ENCODE data around the gene EIF3L.

EIF3L gene

DNA sequence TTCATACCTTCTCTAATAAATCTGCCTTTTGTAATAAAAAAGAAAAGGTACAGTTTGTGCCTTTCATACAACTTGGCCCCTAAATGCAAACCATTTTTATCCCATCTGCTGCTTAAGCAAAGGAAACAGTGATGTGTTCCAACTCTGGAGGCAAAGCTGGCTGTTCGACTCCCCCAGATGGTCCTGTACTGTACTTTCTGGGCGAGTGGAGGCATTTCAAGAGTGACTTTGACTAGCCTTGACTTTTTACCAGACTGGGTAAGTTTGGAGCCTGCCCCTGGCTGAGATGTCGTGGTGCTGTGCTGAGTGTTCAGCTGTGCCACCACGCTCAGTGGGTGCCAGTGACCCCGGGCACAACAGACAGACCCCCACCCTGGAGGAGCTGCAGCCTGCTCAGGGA lies 67.1 kb downstream of the EIF3L start:
- TF ChIP-seq GATA3 (IDR thresholded peaks at IDR 0.05; ENCODE audit: low read depth, low read length) = no peak
- no peak for TF ChIP-seq GATA2 (IDR thresholded peaks at IDR 0.05; ENCODE audit: low read depth, low read length)

DNA sequence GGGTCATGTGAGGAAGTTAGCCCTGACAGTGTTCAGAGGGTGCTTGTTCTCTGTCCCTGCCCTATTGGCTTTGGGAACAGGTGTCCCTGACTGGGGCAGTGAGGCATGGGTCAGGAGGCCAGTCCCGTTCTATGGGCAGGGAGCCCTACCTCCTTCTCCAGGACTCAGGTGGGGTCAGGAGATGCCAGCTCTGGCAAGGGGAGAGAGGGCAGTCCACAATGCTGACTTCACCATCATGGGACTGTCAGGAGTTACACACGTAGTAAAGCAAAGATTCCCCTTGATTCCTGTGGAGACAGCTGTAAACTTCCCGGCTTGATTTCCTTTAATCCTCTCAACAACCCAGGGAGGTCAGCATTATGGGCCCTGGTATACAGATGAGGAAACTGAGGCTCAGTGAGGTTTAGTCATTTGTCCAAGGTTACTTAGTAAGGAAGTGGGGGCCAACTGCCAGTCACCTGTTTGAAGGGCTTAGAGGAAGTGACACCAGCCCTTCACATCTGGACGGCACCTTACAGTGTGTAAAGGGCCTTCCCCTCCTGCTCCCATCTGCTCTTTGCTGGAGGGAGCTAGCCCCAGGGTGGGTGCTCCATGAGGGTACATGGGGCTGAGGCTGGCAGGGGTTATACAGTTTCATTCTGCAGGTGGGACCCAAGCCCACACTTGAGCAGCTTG lies 68.8 kb downstream of the EIF3L start:
- TF ChIP-seq GATA2 (IDR thresholded peaks at IDR 0.05; ENCODE audit: low read depth, low read length) = no peak
- TF ChIP-seq GATA3 (IDR thresholded peaks at IDR 0.05; ENCODE audit: low read depth, low read length) = no peak

DNA sequence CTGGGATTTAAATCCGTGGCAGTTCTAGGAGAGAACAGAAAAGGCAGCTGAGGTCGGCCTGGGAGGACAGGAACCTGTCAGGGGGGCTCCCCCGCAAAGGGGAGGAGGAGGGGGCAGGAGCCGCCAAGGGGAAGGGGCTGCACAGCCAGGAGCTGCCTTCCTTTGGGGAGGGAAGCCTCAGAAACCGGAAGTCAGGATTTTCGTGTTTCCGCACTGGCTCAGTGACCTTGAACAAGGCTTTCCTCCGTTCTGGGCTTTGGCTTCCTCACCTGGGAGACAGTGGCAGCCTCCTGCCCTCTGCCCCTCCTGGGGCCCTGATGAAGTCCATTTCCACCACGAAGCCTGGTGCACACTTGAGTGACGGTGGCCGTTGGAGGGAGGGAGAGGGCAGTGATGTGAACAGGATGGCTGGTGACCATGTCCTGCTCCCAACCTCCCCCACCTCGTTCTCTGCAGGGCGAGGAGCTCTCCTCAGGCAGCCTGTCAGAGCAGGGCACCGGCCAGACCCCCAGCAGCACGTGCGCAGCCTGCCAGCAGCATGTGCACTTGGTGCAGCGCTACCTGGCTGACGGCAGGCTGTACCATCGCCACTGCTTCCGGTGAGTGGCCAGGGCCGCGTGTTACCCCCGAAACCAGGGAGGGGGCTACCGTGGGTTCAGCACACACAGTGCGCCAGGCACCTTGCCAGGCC lies 69.5 kb downstream of the EIF3L start:
- TF ChIP-seq GATA2 (IDR thresholded peaks at IDR 0.05; ENCODE audit: low read depth, low read length) = no peak
- TF ChIP-seq GATA3 (IDR thresholded peaks at IDR 0.05; ENCODE audit: low read depth, low read length) = no peak

DNA sequence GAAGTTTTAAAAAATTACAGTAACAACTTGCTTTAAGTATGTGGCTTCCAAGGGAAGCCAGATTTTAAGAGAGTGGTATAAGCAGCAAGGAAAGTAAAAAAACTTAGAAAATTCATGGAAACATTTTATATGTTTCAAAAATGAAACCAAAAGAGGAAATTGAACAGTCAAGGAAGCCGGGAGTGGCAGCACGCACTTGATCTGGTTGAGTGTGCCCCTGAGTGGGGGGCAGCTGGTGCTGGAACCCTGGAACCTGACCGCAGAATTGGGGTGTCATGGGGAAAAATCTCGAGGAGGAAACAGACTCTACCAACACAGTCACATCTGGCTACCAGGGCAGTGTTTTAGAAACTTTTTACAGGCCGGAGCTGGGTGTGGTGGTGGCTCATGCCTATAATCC lies 70.9 kb downstream of the EIF3L start:
- TF ChIP-seq GATA2 (IDR thresholded peaks at IDR 0.05; ENCODE audit: low read depth, low read length) (no peak), GATA3 (IDR thresholded peaks at IDR 0.05; ENCODE audit: low read depth, low read length) (no peak)

DNA sequence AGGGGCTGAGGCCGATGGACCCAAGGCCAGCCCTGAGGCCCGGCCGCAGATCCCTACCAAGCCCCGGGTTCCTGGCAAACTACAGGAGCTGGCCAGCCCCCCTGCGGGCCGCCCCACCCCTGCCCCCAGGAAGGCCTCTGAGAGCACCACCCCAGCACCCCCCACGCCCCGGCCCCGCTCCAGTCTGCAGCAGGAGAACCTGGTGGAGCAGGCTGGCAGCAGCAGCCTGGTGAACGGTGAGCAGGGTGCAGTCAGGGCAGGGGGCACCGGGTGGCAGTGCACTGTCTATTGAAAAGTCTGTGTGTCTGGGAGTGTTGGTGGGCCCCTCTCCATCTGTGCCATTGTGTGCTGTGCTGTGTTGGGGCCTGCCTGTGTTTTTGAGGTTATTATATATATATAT lies 73.0 kb downstream of the EIF3L start:
- TF ChIP-seq GATA2 (IDR thresholded peaks at IDR 0.05; ENCODE audit: low read depth, low read length) (no peak), GATA3 (IDR thresholded peaks at IDR 0.05; ENCODE audit: low read depth, low read length) (no peak)

DNA sequence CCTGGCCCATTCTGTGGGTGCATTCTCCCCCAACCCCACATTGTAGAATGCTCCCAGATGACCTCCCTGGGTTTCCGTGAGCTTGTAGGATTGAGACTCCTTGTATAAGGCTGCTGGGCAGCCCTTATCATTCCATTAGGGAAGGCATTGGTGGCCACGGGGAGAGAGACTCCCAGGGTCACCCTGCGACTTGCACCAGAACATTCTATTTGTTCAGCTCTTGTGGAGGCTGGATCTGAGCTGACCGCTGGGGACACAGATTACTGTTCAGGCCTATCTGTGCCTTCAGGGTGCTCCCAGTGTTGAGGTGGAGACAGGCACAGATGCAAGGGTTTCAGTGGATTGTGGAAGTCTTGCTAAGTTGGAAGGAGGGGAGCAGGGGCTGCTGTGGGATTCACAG lies 74.7 kb downstream of the EIF3L start:
- TF ChIP-seq GATA2 (IDR thresholded peaks at IDR 0.05; ENCODE audit: low read depth, low read length) (no peak), GATA3 (IDR thresholded peaks at IDR 0.05; ENCODE audit: low read depth, low read length) (no peak)

DNA sequence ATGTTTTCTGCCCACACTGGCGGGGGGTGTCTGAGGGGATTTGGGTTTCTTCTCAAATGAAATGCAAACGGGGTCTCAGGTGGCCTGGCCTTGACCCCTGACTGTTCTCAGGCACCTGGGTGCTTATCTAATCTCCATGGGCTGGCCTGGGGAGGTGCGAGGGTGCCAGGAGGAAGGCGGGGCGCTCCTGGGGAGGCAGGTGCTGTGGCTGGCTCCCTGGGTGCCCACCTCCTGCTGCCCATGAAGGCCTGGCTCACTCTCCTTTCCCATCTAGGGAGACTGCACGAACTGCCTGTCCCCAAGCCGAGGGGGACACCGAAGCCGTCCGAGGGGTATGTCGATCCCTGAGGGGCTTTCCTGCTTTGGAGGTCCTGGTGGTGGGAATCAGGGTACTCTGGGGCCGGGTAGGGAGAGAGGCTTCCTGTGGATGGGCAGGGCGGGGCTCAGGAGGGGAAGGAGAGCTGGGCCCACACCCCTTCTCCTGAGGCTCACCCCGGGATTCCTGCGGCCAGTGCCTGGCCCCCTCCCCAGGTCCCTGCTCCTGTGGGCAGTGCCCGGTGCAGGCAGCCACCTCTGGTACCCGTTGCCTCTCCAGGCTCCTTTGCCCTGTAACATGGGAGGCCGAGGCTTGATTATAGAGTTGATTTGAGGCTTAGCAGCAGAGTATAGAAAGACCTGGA lies 75.3 kb downstream of the EIF3L start:
- TF ChIP-seq GATA3 (IDR thresholded peaks at IDR 0.05; ENCODE audit: low read depth, low read length) = no peak
- no peak for TF ChIP-seq GATA2 (IDR thresholded peaks at IDR 0.05; ENCODE audit: low read depth, low read length)

DNA sequence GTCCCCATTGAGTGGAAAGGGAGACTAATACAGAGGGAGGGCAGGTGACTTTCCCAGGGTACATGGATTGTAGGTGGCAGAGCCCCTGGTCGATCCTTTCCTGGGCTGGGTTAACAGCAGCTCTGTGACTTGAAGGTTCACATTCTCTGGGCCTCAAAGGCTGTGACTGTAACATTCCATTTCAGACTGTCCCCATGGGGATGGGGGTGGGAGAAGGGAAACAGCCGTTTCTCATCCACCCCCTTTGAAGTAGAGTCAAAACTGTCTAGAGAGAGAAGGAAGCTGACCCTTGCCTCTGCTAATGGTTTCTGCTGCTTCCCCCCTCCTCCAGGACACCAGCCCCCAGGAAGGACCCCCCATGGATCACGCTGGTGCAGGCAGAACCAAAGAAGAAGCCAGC lies 76.1 kb downstream of the EIF3L start:
- TF ChIP-seq GATA3 (IDR thresholded peaks at IDR 0.05; ENCODE audit: low read depth, low read length) (no peak), GATA2 (IDR thresholded peaks at IDR 0.05; ENCODE audit: low read depth, low read length) (no peak)

DNA sequence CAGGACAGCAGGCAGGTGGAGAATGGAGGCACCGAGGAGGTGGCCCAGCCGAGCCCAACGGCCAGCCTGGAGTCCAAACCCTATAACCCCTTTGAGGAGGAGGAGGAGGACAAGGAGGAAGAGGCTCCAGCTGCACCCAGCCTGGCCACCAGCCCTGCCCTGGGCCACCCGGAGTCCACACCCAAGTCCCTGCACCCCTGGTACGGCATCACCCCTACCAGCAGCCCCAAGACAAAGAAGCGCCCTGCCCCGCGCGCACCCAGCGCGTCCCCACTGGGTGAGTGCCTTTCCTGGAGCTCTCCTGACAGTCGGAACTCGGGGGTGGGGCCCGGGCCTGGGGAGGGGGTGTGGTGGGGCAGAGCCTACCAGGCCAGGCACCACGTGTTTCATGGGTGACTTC lies 76.5 kb downstream of the EIF3L start:
- TF ChIP-seq GATA2 (IDR thresholded peaks at IDR 0.05; ENCODE audit: low read depth, low read length) (no peak), GATA3 (IDR thresholded peaks at IDR 0.05; ENCODE audit: low read depth, low read length) (no peak)

DNA sequence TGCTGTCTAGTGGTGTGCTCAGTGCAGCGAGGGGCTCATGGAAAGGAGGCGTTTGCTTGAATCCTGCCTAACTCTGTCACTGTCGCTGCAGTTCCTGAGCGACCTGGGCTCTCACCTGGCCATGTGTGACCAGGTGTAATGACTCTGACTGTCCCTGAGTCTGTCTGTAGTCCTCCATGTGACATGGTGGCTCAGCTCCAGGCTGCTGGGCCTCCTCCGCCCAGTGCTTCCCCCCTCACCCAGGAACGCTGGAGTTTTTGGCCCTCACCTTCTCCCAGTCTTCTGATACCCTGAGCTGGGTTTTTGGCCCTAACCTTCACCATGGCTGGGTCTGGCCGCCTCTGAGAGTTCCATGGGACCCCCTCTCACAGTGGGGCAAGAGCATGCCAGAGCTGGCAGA lies 77.1 kb downstream of the EIF3L start:
- TF ChIP-seq GATA3 (IDR thresholded peaks at IDR 0.05; ENCODE audit: low read depth, low read length) = no peak
- TF ChIP-seq GATA2 (IDR thresholded peaks at IDR 0.05; ENCODE audit: low read depth, low read length) = no peak

DNA sequence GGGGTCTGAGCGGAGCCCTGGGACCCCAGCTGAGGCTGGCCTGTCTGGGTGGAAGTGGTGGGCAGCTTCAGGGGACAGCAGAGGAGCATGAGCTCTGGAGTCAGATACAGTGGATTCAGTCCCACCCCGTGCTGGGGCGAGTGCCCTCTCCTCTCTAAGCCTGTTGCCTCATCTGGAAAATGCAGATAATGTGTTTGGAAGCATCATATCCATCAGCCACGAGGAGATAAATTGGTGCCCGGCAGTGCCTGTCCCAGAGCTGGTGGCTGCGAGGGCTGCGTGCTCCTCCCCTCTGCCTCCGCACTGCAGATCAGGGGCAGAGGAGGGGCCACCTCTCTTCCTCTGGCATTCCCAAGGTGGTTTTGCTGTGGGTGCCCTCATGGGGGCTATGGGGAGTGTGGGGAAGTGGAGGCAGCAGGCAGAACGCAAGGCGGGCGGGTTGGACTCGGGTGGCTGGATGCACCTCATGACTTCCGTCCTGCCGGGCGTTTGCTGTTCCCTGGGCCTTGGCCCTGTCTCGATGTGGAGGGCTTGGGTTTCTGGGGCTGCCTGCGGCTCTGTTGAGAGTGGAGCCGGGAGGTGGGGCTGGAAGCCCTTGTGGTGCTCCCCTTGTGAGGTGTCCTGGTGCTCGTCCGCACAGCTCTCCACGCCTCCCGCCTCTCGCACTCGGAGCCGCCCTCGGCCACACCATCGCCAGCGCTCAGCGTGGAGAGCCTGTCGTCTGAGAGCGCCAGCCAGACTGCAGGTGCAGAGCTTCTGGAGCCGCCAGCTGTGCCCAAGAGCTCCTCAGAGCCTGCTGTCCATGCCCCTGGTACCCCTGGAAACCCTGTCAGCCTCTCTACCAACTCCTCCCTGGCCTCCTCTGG lies 77.8 kb downstream of the EIF3L start:
- TF ChIP-seq GATA2 (IDR thresholded peaks at IDR 0.05; ENCODE audit: low read depth, low read length) (no peak), GATA3 (IDR thresholded peaks at IDR 0.05; ENCODE audit: low read depth, low read length) (no peak)

DNA sequence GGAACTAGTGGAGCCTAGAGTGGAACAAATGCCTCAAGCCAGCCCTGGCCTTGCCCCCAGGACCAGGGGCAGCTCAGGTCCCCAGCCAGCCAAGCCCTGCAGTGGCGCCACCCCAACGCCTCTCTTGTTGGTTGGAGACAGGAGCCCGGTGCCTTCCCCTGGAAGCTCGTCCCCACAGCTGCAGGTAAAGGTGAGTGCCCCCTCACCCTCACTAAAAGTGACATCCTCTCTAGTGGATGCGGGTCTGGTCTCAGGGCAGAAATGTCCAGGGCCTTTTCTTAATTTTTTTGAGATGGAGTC lies 78.4 kb downstream of the EIF3L start:
- TF ChIP-seq GATA2 (IDR thresholded peaks at IDR 0.05; ENCODE audit: low read depth, low read length) (no peak), GATA3 (IDR thresholded peaks at IDR 0.05; ENCODE audit: low read depth, low read length) (no peak)

DNA sequence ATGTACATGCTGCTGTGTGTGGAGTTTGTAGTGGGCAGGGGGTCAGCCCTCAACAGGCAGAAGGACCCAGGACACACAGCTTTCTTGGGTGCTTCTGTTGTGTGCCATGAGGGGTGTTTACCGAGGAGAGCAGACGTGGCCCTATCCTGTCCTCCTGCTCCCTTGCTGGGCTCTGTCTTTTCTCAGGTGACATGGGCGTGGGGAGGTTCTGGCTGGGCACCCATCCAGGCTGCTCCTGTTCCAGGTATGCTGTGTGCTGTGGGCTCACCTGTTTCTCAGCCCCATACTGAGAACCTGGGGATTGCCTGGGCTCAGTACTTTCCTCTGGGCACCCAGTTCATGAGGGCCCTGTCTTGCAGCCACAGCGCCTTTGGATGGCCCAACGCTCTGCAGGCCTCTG lies 80.2 kb downstream of the EIF3L start:
- TF ChIP-seq GATA3 (IDR thresholded peaks at IDR 0.05; ENCODE audit: low read depth, low read length) (no peak), GATA2 (IDR thresholded peaks at IDR 0.05; ENCODE audit: low read depth, low read length) (no peak)

DNA sequence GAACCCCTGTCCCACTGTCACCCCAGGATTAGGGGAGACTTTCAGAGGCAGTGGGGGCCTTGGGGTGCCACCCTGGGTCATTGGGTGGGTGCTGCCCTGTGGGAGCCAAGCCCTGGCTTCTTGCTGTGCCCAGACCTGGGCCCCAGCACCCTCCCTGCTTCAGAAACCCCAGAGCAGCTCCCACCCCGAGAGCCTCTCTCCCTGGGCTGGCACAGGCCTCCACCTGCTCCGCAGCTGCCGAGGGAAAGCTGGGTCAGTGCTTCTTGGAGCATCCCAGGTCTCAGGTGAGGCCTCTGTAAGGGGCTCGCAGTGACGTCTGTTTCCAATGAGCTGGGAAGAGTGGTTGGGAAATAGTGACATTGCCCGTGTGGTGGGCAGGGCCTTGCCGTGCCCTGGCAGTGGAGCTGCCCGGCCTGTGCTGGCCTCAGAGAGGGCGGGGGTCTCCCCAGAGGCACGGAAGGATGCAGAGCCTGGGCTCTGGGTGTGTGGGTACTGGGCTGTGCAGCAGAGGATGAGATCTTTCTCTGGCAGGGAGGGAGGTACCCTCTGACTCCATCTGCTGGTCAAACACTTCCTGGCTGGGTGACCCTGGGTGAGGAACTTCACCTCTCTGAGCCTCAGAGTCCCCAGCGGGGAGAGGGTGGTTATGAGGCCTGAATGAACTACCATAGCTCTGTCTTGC lies 81.2 kb downstream of the EIF3L start:
- TF ChIP-seq GATA3 (IDR thresholded peaks at IDR 0.05; ENCODE audit: low read depth, low read length) (no peak), GATA2 (IDR thresholded peaks at IDR 0.05; ENCODE audit: low read depth, low read length) (no peak)

Data from SH-SY5Y (cell line).